DND-41 (cell line): Measurements from ENCODE around the gene ARL17B.

Source experiments
- EZH2 ChIP-seq: IDR thresholded peaks from 3 replicates; pipeline ENCODE4 v1.6.1; 2012; ENCODE audit warnings: borderline replicate concordance, low read depth, mild to moderate bottlenecking, moderate library complexity, low read length, inconsistent platforms; ENCODE audit not compliant: severe bottlenecking
- TF ChIP-seq, protein P1 (sequence below): IDR thresholded peaks from 2 replicates; pipeline ENCODE4 v1.5.1; 2012; ENCODE audit warnings: borderline replicate concordance, low read length, moderate library complexity, mild to moderate bottlenecking; ENCODE audit not compliant: poor library complexity, severe bottlenecking; ENCODE audit errors: extremely low read depth

DNA sequence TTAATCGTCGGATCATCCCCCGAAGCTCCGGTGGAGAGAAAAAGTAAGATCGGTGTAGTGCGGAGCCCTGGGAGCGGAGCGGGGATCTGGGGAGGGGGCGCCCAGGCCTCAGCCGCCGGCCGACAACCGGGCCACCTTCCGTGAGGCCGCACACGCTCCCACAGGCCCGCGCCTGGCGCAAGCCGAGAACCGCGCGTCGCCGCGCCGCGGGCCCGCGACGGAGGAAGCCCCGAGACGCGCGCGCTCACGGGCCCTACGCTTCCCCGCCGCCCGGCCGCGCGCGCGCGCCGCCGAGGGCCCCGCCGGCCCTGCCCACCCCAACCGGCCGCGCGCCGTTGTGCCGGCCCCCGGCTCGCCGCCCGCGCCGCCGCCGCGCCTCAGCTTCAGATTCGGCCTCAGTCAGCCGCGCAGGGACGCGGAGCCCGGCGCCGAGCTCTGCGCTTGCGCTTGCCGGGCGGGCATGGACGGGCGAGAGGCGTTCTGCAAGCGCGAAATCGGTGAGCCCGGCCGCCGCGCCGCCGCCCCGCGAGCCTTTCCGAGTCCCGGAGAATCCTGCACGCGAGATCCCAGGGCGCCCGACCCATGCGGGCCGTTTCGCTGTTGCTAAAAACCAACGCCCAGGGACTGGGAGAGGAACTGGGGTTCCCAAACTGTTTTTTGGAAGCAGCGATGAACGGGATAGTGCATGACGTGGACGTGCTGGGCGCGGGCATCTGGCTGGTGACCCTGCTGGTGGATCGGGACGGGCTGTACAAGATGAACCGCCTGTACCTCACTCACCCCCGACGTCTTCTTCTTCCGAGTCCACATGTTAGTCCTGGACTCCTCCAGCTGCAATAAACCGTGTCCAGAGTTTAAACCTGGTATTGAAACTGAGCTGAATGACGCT lies 94.7 kb downstream of the ARL17B start:
- TF ChIP-seq, protein P1, sequence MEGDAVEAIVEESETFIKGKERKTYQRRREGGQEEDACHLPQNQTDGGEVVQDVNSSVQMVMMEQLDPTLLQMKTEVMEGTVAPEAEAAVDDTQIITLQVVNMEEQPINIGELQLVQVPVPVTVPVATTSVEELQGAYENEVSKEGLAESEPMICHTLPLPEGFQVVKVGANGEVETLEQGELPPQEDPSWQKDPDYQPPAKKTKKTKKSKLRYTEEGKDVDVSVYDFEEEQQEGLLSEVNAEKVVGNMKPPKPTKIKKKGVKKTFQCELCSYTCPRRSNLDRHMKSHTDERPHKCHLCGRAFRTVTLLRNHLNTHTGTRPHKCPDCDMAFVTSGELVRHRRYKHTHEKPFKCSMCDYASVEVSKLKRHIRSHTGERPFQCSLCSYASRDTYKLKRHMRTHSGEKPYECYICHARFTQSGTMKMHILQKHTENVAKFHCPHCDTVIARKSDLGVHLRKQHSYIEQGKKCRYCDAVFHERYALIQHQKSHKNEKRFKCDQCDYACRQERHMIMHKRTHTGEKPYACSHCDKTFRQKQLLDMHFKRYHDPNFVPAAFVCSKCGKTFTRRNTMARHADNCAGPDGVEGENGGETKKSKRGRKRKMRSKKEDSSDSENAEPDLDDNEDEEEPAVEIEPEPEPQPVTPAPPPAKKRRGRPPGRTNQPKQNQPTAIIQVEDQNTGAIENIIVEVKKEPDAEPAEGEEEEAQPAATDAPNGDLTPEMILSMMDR, result no peak
- TF ChIP-seq EZH2, result peak; percentile 27
